DND-41 (cell line): ENCODE results near the gene SGK1.
"Not testable (repeated sequence)": the region's sequence is repeated elsewhere in the genome, so short reads cannot be mapped to it uniquely, and the experiment has no call there.

ENCODE experiments used
- ATAC-seq: fragments of 200-7000 bp; cut with Tn5 transposase; 3 replicates; pipeline ENCODE4 v1.9.1; 2021; ENCODE audit warnings: low read depth; ENCODE audit not compliant: insufficient read depth
- DNase-seq: peaks from one replicate; pipeline ENCODE4 v3.0.0-alpha.2; 2020
- H2AFZ ChIP-seq: 2 replicates; pipeline ENCODE4 v1.6.0; 2012; ENCODE audit warnings: low read depth, low read length
- H3K27ac ChIP-seq: 2 replicates; pipeline ENCODE4 v1.5.1; 2012; ENCODE audit warnings: low read length, inconsistent platforms
- H3K27me3 ChIP-seq: fragments of 200-600 bp; sonication (generic); 2 replicates; pipeline ENCODE4 v1.6.0; 2012; ENCODE audit warnings: low read length, mild to moderate bottlenecking, inconsistent platforms; ENCODE audit not compliant: insufficient read depth, poor library complexity
- H3K36me3 ChIP-seq: 2 replicates; pipeline ENCODE4 v1.5.1; 2012; ENCODE audit warnings: low read length, inconsistent platforms; ENCODE audit not compliant: insufficient read depth
- H3K4me1 ChIP-seq: 2 replicates; pipeline ENCODE4 v1.5.1; 2012; ENCODE audit warnings: mild to moderate bottlenecking, low read length; ENCODE audit not compliant: insufficient read depth
- H3K4me2 ChIP-seq: 2 replicates; pipeline ENCODE4 v1.6.0; 2012; ENCODE audit warnings: mild to moderate bottlenecking, moderate library complexity, low read length, inconsistent platforms; ENCODE audit not compliant: insufficient read depth
- H3K4me3 ChIP-seq, 2 experiments: fragments of 200-600 bp in 1 of 2; shearing (Covaris generic) in 1 of 2; 2 replicates each; pipeline ENCODE4 v1.5.1; 2012 to 2016; ENCODE audit warnings: inconsistent platforms in 2 of 2, low read length in 2 of 2, mild to moderate bottlenecking in 2 of 2, low read depth in 1 of 2, moderate library complexity in 1 of 2
- H3K79me2 ChIP-seq: 2 replicates; pipeline ENCODE4 v1.6.0; 2012; ENCODE audit warnings: low read length, inconsistent platforms; ENCODE audit not compliant: insufficient read depth
- H3K9ac ChIP-seq: 2 replicates; pipeline ENCODE4 v1.6.0; 2012; ENCODE audit warnings: low read depth, mild to moderate bottlenecking, inconsistent platforms, low read length, moderate library complexity
- H3K9me3 ChIP-seq: 2 replicates; pipeline ENCODE4 v1.5.1; 2012; ENCODE audit warnings: low read length, moderate library complexity, mild to moderate bottlenecking, inconsistent platforms; ENCODE audit not compliant: insufficient read depth, severe bottlenecking
- H4K20me1 ChIP-seq: 2 replicates; pipeline ENCODE4 v1.6.0; 2012; ENCODE audit warnings: low read length; ENCODE audit not compliant: insufficient read depth
- EZH2 ChIP-seq: IDR thresholded peaks from 3 replicates; pipeline ENCODE4 v1.6.1; 2012; ENCODE audit warnings: borderline replicate concordance, low read depth, mild to moderate bottlenecking, moderate library complexity, low read length, inconsistent platforms; ENCODE audit not compliant: severe bottlenecking
- TF ChIP-seq, protein P1 (sequence below): IDR thresholded peaks from 2 replicates; pipeline ENCODE4 v1.5.1; 2012; ENCODE audit warnings: borderline replicate concordance, low read length, moderate library complexity, mild to moderate bottlenecking; ENCODE audit not compliant: poor library complexity, severe bottlenecking; ENCODE audit errors: extremely low read depth

Gene SGK1

DNA sequence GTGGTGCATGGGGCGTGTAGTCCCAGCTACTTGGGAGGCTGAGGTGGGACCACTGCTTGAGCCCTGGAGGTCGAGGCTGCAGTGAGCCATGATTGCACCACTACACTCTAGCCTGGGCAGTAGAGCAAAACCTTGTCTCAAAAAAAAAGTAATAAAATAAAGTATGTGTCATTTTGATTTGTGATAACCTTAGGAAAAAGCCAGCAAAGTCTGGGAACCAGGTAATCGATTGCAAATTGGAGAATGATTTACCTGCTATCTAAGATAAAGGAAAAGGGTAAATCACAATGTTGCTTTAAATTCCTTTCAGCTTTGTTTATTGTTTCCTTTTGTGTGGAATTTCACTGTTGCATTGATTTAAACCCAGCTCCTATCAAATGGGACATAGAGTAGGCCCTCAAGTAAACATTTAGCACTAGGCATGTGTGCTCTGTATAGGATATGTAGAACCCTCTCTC lies 59.0 kb downstream of the SGK1 start:
- TF ChIP-seq EZH2, result no peak
- TF ChIP-seq, protein P1, sequence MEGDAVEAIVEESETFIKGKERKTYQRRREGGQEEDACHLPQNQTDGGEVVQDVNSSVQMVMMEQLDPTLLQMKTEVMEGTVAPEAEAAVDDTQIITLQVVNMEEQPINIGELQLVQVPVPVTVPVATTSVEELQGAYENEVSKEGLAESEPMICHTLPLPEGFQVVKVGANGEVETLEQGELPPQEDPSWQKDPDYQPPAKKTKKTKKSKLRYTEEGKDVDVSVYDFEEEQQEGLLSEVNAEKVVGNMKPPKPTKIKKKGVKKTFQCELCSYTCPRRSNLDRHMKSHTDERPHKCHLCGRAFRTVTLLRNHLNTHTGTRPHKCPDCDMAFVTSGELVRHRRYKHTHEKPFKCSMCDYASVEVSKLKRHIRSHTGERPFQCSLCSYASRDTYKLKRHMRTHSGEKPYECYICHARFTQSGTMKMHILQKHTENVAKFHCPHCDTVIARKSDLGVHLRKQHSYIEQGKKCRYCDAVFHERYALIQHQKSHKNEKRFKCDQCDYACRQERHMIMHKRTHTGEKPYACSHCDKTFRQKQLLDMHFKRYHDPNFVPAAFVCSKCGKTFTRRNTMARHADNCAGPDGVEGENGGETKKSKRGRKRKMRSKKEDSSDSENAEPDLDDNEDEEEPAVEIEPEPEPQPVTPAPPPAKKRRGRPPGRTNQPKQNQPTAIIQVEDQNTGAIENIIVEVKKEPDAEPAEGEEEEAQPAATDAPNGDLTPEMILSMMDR, result no peak
- Histone ChIP-seq H3K79me2 (no peaks in the 10 kb centered on the region), H3K9me3 (no peaks in the 10 kb centered on the region), H2AFZ (no peak overlapping the region), H3K27me3 (no peaks in the 10 kb centered on the region), H3K4me2 (no peak overlapping the region), H3K4me3 (no peak overlapping the region), H3K4me1 (no peaks in the 10 kb centered on the region), H3K36me3 (no peaks in the 10 kb centered on the region), H4K20me1 (no peaks in the 10 kb centered on the region), H3K27ac (no peak overlapping the region), H3K9ac (no peak overlapping the region)
- ATAC-seq (no peak), DNase-seq (no peak)

DNA sequence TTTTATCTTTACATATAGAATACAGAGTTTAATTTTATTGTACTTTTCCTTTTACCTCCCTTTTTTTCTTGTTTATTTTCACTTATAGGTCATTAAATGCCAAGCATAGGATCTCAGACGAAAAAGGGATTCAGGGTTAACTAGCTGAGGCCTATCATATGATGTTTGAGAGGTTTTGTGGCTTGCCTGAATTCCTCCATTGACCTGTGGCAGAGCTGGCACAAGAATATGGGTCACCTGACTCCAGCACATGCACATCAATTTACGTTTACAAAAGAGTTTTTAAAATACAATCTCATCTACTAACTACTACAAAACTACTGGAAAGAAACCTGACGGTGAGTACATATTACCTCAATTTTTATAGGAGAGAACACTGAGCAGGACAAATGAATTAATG lies 60.4 kb downstream of the SGK1 start:
- Histone ChIP-seq H3K36me3 (no peaks in the 10 kb centered on the region), H3K4me2 (no peak overlapping the region), H3K79me2 (no peaks in the 10 kb centered on the region), H3K9ac (no peak overlapping the region), H3K4me1 (no peaks in the 10 kb centered on the region), H3K9me3 (no peaks in the 10 kb centered on the region), H2AFZ (no peak overlapping the region), H4K20me1 (no peaks in the 10 kb centered on the region), H3K4me3 (no peak overlapping the region), H3K27ac (no peak overlapping the region), H3K27me3 (no peaks in the 10 kb centered on the region)
- TF ChIP-seq EZH2, result no peak
- TF ChIP-seq, protein P1, result no peak
- DNase-seq (no peak), ATAC-seq (no peak)

DNA sequence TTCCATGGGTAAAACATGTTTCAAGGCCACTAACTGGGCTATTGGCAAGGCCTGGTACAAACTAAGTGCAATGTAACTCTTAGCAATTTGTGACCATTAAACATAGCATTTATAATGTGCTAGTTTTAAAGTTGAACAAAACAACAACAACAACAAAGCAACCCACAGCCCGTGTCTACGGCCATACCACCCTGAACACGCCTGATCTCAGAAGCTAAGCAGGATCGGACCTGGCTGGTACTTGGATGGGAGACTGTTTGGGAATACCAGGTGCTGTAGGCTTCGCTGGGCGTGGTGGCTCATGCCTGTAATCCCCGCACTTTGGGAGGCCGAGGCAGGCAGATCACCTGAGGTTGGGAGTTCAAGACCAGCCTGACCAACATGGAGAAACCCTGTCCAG lies 61.0 kb downstream of the SGK1 start:
- H2AFZ ChIP-seq, result no peak overlapping the region
- DNase-seq, result no peak
- no peak for ATAC-seq

DNA sequence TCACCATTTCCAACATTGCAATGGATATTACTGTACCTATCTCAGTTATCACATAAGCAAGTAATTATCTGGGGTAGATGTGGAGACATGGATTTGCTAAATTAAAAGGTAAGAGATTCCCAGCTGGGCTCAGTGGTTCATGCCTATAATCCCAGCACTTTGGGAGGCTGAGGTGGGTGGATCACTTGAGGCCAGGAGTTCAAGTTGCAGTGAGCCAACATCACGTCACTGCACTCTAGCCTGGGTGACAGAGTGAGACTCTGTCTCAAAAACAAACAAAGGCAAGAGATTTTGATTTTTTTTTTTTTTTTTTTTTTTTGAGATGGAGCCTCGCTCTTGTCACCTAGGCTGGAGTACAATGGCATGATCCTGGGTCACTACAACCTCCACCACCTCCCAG lies 62.6 kb downstream of the SGK1 start:
- not testable (repeated sequence) for ATAC-seq, H3K27ac ChIP-seq, H3K4me3 ChIP-seq, H3K27me3 ChIP-seq, H3K4me2 ChIP-seq, DNase-seq, H3K9ac ChIP-seq, H2AFZ ChIP-seq, H3K36me3 ChIP-seq, H3K79me2 ChIP-seq, H3K9me3 ChIP-seq, H3K4me1 ChIP-seq, H4K20me1 ChIP-seq

More for the DNA sequence above, 61.0 kb downstream of the SGK1 start:
- no peak overlapping the region for H3K4me2 ChIP-seq
- H3K9me3 ChIP-seq, result no peaks in the 10 kb centered on the region
- no peak overlapping the region for H3K27ac ChIP-seq
- no peak overlapping the region for H3K4me3 ChIP-seq
- no peaks in the 10 kb centered on the region for H3K79me2 ChIP-seq
- no peaks in the 10 kb centered on the region for H3K4me1 ChIP-seq
- H3K36me3 ChIP-seq, result no peaks in the 10 kb centered on the region
- H3K27me3 ChIP-seq, result no peaks in the 10 kb centered on the region
- no peak overlapping the region for H3K9ac ChIP-seq
- TF ChIP-seq, protein P1, result no peak
- no peak for TF ChIP-seq EZH2
- no peaks in the 10 kb centered on the region for H4K20me1 ChIP-seq
